ENCODE data around the gene CHD5. TPM values are rescaled to one million over a fixed set of nuclear protein-coding genes. Genes with fewer than 3 reads are reported as not detected.

CHD5 gene
- polyA plus RNA-seq, 1 donor from 2014 or later = not detected

GRCh38 chr1:6052543-6053205 is 127.4 kb downstream of the CHD5 start:
- peak overlapping the region in 1 of 3 donors; percentile 48 for H3K27ac Mint-ChIP-seq
- H3K27me3 Mint-ChIP-seq = no peaks in the 10 kb centered on the region
- peaks cover 4 to 11% (median 8%) of the 10 kb centered on the region in 3 donors for H3K4me1 Mint-ChIP-seq
- no peak overlapping the region for H3K4me3 Mint-ChIP-seq
- peaks cover 0 to 1% (median 0%) of the 10 kb centered on the region in 3 donors for H3K9me3 Mint-ChIP-seq
- peaks cover 6% of the 10 kb centered on the region for H3K36me3 Mint-ChIP-seq

Other genes with a start within 250 kb of the CHD5 start
- gene NPHP4, start 187.9 kb downstream of the CHD5 start, polyA plus RNA-seq = 0.71 TPM
- 20.4 TPM for gene KCNAB2, start 134.4 kb downstream of the CHD5 start, polyA plus RNA-seq
- 302 TPM for gene RPL22, start 19.3 kb upstream of the CHD5 start, polyA plus RNA-seq
- 0.23 TPM for gene RNF207, start 25.8 kb upstream of the CHD5 start, polyA plus RNA-seq
- 14.2 TPM for gene ICMT, start 55.6 kb upstream of the CHD5 start, polyA plus RNA-seq
- gene HES3, start 63.9 kb upstream of the CHD5 start, polyA plus RNA-seq = not detected
- 0.06 TPM for gene GPR153, start 80.8 kb upstream of the CHD5 start, polyA plus RNA-seq
- 3.8 TPM for gene ACOT7, start 213.4 kb upstream of the CHD5 start, polyA plus RNA-seq
- not detected for gene HES2, start 239.6 kb upstream of the CHD5 start, polyA plus RNA-seq
- not detected for gene ESPN, start 244.5 kb upstream of the CHD5 start, polyA plus RNA-seq

Measured in IgD-negative memory B cell (primary cell).